Measurements from ENCODE around the gene F8. TPM values are rescaled to one million over a fixed set of nuclear protein-coding genes. Genes with fewer than 3 reads are reported as not detected.
"Not testable (repeated sequence)": the region's sequence is repeated elsewhere in the genome, so short reads cannot be mapped to it uniquely, and the experiment has no call there.

The F8 gene
- total RNA-seq, 1 donor from 2014 or later, result 37.5 TPM

GRCh38 chrX:155023907-155024833 lies 1.6 kb upstream of the F8 start:
- Histone ChIP-seq H3K9me3 (no peaks in the 10 kb centered on the region), H3K4me3 (no peak overlapping the region), H3K27me3 (ENCODE audit: low read depth) (no peaks in the 10 kb centered on the region), H3K36me3 (no peaks in the 10 kb centered on the region), H3K27ac (no peak overlapping the region), H3K4me1 (peaks cover 8% of the 10 kb centered on the region)
- intact Hi-C loops (cut with DNase I), result no loop called here
- no peak for TF ChIP-seq CTCF (IDR thresholded peaks at IDR 0.05)
- ATAC-seq, result no peak
- DNase-seq, result no peak

GRCh38 chrX:155020591-155020990 lies 1.9 kb downstream of the F8 start:
- Histone ChIP-seq H3K27me3 (ENCODE audit: low read depth) (no peaks in the 10 kb centered on the region), H3K36me3 (no peaks in the 10 kb centered on the region), H3K4me3 (peak overlapping the region; percentile 31), H3K9me3 (no peaks in the 10 kb centered on the region), H3K27ac (no peak overlapping the region), H3K4me1 (no peaks in the 10 kb centered on the region)
- no peak for DNase-seq
- no peak for TF ChIP-seq CTCF (IDR thresholded peaks at IDR 0.05)
- intact Hi-C loops (cut with DNase I), result no loop called here
- no peak for ATAC-seq

- no peak for DNase-seq
- no peak for ATAC-seq
- H3K9me3 ChIP-seq, result no peaks in the 10 kb centered on the region
- H3K36me3 ChIP-seq, result no peaks in the 10 kb centered on the region
- H3K27ac ChIP-seq, result no peak overlapping the region
- no peaks in the 10 kb centered on the region for H3K27me3 ChIP-seq (ENCODE audit: low read depth)
- H3K4me1 ChIP-seq, result no peaks in the 10 kb centered on the region
- no peak overlapping the region for H3K4me3 ChIP-seq
- TF ChIP-seq CTCF (IDR thresholded peaks at IDR 0.05), result no peak
- intact Hi-C loops (cut with DNase I), result no loop called here
Measured at GRCh38 chrX:155009994-155010472, 12.5 kb downstream of the F8 start.

- H3K27ac ChIP-seq; intact Hi-C loops (cut with DNase I); H3K4me3 ChIP-seq; H3K9me3 ChIP-seq; H3K4me1 ChIP-seq; H3K36me3 ChIP-seq; H3K27me3 ChIP-seq (ENCODE audit: low read depth); DNase-seq: not testable (repeated sequence)
- peak in 1 of 2 donors; percentile 23 for ATAC-seq
Measured at GRCh38 chrX:155008578-155008977, 13.9 kb downstream of the F8 start.

GRCh38 chrX:155006913-155007671 lies 15.4 kb downstream of the F8 start:
- H3K4me1 ChIP-seq; intact Hi-C loops (cut with DNase I); H3K36me3 ChIP-seq; H3K27ac ChIP-seq; H3K4me3 ChIP-seq; DNase-seq; H3K27me3 ChIP-seq (ENCODE audit: low read depth); H3K9me3 ChIP-seq; ATAC-seq: not testable (repeated sequence)

- intact Hi-C loops (cut with DNase I); ATAC-seq: not testable (repeated sequence)
Measured at GRCh38 chrX:155006379-155006778, 16.1 kb downstream of the F8 start.

GRCh38 chrX:155005190-155005589 lies 17.3 kb downstream of the F8 start:
- Histone ChIP-seq H3K9me3 (no peaks in the 10 kb centered on the region), H3K4me3 (no peak overlapping the region), H3K36me3 (no peaks in the 10 kb centered on the region), H3K4me1 (no peaks in the 10 kb centered on the region), H3K27ac (no peak overlapping the region), H3K27me3 (ENCODE audit: low read depth) (no peaks in the 10 kb centered on the region)
- intact Hi-C loops (cut with DNase I), result no loop called here
- TF ChIP-seq CTCF (IDR thresholded peaks at IDR 0.05), result no peak
- no peak for ATAC-seq
- no peak for DNase-seq

More at GRCh38 chrX:155006379-155006778, 16.1 kb downstream of the F8 start:
- not testable (repeated sequence) for H3K9me3 ChIP-seq; H3K27me3 ChIP-seq (ENCODE audit: low read depth); H3K4me3 ChIP-seq; H3K27ac ChIP-seq; DNase-seq; H3K36me3 ChIP-seq; H3K4me1 ChIP-seq

All from lower lobe of right lung (tissue), 2 donors.